HFFc6 (cell line): ENCODE measurements around the gene B4GALNT3. TPM values are rescaled to one million over a fixed set of nuclear protein-coding genes. Genes with fewer than 3 reads are reported as not detected.

Experiments used
- DNase-seq: peaks from one replicate; pipeline ENCODE4 v3.0.0-alpha.2; 2018
- H3K27ac Mint-ChIP-seq: 2 replicates; pipeline ENCODE4 v1.8.0; 2020; ENCODE audit warnings: mild to moderate bottlenecking, mixed read lengths
- H3K27me3 Mint-ChIP-seq: 2 replicates; pipeline ENCODE4 v1.8.0; 2021; ENCODE audit warnings: mild to moderate bottlenecking, moderate library complexity, mixed read lengths; ENCODE audit not compliant: insufficient read depth
- H3K36me3 Mint-ChIP-seq: 2 replicates; pipeline ENCODE4 v1.8.0; 2021; ENCODE audit warnings: low read depth, mixed read lengths
- H3K4me1 Mint-ChIP-seq: 2 replicates; pipeline ENCODE4 v1.8.0; 2020; ENCODE audit warnings: low read depth, mixed read lengths
- H3K4me3 Mint-ChIP-seq: 2 replicates; pipeline ENCODE4 v1.8.0; 2020; ENCODE audit warnings: mild to moderate bottlenecking, moderate library complexity, mixed read lengths
- H3K9me3 Mint-ChIP-seq: 2 replicates; pipeline ENCODE4 v1.8.0; 2020; ENCODE audit warnings: mild to moderate bottlenecking, mixed read lengths
- total RNA-seq, 6 experiments: library from RNA; stranded (reverse); fragmentation: NEBNext Ultra II Directional; extraction: Animal tissue kit (Norgen Biotek cat#: 25700); gene quantifications; 2 replicates in 1 of 6; 3 replicates in 5 of 6; pipeline ENCODE4 v1.2.3, GENCODE V29; 2021
- TF ChIP-seq, protein P1 (sequence below): fragments of 200-600 bp; sonication (generic); IDR thresholded peaks from 2 replicates; pipeline ENCODE4 v1.5.0; 2021; ENCODE audit warnings: antibody characterized with exemption, mild to moderate bottlenecking

Gene B4GALNT3
- total RNA-seq, 6 experiments from 2014 or later, result not detected

DNA sequence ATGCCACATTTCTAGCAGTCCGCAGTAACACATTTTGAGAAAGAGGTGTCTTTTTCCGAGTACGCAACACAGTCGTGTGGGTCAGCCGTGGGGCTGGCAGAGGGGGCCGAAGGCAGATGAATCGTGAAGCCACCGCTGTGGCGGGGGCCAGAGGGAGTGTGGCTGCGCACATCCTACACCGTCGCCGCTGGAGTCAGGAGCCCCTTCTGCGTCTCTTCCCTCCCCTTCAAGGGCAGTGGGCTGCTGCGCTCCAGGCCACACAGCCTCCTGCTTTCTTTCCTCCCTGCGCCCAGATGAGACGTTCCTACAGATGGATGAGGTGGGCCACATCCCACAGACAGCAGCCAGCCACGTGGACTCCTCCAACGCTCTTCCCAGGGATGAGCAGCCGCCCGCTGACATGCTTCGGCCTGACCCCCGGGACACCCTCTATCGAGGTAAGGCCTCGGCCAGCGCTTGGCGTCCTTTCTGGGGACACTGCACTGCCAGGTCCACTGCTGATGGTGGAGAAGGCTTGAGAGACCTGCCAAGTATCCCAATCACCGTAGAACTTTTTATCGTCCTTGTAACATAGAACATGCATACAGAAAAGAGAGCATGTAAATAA, 89.8 kb downstream of the B4GALNT3 start:
- Mint-ChIP-seq H3K9me3 (no peaks in the 10 kb centered on the region), H3K4me1 (peaks cover 17% of the 10 kb centered on the region), H3K27me3 (peaks cover 41% of the 10 kb centered on the region), H3K27ac (no peak overlapping the region), H3K36me3 (no peaks in the 10 kb centered on the region), H3K4me3 (no peak overlapping the region)
- no peak for DNase-seq
- TF ChIP-seq, protein P1, sequence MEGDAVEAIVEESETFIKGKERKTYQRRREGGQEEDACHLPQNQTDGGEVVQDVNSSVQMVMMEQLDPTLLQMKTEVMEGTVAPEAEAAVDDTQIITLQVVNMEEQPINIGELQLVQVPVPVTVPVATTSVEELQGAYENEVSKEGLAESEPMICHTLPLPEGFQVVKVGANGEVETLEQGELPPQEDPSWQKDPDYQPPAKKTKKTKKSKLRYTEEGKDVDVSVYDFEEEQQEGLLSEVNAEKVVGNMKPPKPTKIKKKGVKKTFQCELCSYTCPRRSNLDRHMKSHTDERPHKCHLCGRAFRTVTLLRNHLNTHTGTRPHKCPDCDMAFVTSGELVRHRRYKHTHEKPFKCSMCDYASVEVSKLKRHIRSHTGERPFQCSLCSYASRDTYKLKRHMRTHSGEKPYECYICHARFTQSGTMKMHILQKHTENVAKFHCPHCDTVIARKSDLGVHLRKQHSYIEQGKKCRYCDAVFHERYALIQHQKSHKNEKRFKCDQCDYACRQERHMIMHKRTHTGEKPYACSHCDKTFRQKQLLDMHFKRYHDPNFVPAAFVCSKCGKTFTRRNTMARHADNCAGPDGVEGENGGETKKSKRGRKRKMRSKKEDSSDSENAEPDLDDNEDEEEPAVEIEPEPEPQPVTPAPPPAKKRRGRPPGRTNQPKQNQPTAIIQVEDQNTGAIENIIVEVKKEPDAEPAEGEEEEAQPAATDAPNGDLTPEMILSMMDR, result no peak

DNA sequence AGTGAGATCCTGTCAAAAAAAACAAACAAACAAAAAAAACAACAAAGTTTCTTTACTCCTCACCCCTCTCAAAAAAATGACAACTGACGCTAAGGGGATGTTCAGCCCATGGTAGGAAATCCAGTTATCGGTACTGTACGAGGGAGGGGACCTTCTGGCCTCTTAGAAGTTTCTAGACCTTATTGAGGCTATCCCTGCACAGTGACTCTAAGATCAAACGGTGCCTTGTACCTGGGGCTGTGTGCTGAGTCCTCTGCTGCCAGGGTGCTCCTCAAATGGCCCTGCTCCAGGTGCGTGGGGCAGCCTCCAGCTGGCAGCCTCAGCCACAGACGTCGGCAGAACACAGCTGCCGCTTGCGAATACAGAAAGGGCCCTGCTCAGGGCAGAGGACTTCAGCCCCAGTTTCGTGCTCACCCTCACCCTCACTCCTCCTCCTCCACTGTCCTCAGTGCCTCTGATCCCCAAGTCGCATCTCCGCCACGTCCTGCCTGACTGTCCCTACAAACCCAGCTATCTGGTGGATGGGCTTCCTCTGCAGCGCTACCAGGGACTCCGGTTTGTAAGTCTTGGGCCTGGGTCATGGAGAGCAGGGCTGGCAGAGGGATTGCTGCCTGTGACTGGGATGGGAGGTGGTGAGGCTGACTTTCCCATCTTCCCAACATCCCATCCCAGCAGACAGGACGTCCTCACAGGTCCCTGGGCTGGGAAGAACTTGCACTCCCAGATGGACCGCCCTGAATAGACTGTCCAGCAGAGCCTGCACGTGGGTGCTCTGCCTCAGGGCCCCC, 90.9 kb downstream of the B4GALNT3 start:
- Mint-ChIP-seq H3K27ac (no peak overlapping the region), H3K4me3 (no peak overlapping the region), H3K27me3 (peaks cover 38% of the 10 kb centered on the region), H3K36me3 (no peaks in the 10 kb centered on the region), H3K4me1 (peaks cover 17% of the 10 kb centered on the region), H3K9me3 (no peaks in the 10 kb centered on the region)
- TF ChIP-seq, protein P1, result no peak
- no peak for DNase-seq

DNA sequence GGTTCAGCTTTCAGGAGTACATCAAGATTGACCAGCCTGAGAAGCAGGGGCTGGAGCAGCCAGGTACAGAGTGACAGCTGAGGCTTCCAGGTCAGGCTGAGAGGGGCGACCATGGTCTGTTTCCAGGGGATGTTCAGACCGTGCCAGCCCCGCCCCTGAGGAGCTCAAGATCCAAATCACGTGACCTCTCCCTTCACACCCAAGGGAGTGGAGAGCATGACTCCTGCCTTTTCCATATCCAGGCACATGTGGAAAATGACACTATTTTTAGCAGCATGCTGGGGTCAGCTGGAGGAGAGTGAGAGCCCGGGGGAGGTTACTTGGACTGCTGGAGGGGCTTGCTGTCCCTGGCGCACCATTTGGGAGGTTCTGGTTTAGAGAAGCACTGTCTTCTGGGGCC, 92.7 kb downstream of the B4GALNT3 start:
- peaks cover 4% of the 10 kb centered on the region for H3K4me1 Mint-ChIP-seq
- H3K36me3 Mint-ChIP-seq, result no peaks in the 10 kb centered on the region
- H3K27ac Mint-ChIP-seq, result no peak overlapping the region
- TF ChIP-seq, protein P1, result no peak
- DNase-seq, result no peak
- H3K27me3 Mint-ChIP-seq, result peaks cover 50% of the 10 kb centered on the region
- no peak overlapping the region for H3K4me3 Mint-ChIP-seq
- H3K9me3 Mint-ChIP-seq, result no peaks in the 10 kb centered on the region

DNA sequence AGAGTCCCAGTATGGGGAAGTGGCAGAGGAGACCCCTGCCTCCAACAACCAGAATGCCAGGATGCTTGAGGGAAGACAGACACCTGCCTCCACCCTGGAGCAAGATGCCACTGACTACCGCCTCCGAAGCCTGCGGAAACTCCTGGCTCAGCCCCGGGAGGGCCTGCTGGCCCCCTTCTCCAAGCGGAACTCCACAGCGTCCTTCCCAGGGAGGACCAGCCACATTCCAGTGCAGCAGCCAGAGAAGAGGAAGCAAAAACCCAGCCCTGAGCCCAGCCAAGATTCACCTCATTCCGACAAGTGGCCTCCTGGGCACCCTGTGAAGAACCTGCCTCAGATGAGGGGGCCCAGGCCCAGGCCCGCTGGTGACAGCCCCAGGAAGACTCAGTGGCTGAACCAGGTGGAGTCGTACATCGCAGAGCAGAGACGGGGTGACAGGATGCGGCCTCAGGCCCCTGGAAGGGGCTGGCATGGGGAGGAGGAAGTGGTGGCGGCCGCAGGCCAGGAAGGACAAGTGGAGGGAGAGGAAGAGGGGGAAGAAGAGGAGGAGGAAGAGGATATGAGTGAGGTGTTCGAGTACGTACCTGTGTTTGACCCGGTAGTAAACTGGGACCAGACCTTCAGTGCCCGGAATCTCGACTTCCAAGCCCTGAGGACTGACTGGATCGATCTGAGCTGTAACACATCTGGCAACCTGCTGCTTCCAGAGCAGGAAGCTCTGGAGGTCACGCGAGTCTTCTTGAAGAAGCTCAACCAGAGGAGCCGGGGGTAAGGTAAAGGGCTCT, 93.7 kb downstream of the B4GALNT3 start:
- no peaks in the 10 kb centered on the region for H3K9me3 Mint-ChIP-seq
- DNase-seq, result no peak
- TF ChIP-seq, protein P1, result no peak
- H3K27ac Mint-ChIP-seq, result no peak overlapping the region
- H3K4me3 Mint-ChIP-seq, result no peak overlapping the region
- no peaks in the 10 kb centered on the region for H3K36me3 Mint-ChIP-seq
- H3K4me1 Mint-ChIP-seq, result no peaks in the 10 kb centered on the region
- peaks cover 52% of the 10 kb centered on the region for H3K27me3 Mint-ChIP-seq

DNA sequence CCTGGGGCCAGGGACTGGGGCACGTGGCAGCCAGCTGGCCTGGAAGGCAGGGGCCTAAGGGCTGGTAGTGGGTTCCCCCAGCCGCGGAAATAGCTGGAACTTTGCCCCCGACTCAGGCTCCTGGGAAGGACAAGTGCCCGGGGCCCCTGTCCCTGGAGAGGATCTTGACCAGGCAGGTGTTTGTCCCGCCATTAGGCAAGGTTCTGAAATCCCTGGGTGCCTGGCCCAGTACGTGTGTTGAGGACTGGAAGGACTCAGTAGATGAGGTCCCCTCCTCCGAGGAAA, 94.2 kb downstream of the B4GALNT3 start:
- Mint-ChIP-seq H3K4me1 (no peaks in the 10 kb centered on the region), H3K27me3 (peaks cover 52% of the 10 kb centered on the region), H3K27ac (no peak overlapping the region), H3K9me3 (no peaks in the 10 kb centered on the region), H3K4me3 (no peak overlapping the region), H3K36me3 (no peaks in the 10 kb centered on the region)
- TF ChIP-seq, protein P1, result no peak
- no peak for DNase-seq
